OCI-LY1 (cell line): ENCODE data around the gene CHEK2.
"Not testable (repeated sequence)": the region's sequence is repeated elsewhere in the genome, so short reads cannot be mapped to it uniquely, and the experiment has no call there.

Experiments used
- H2AFZ ChIP-seq: fragments of 200-600 bp; sonication (generic), shearing (Covaris generic); 2 replicates; pipeline ENCODE4 v1.6.0; 2014; ENCODE audit warnings: antibody characterized with exemption, mild to moderate bottlenecking, low read length
- H3F3A ChIP-seq: fragments of 200-600 bp; sonication (generic), shearing (Covaris generic); 2 replicates; pipeline ENCODE4 v1.6.0; 2014; ENCODE audit warnings: mild to moderate bottlenecking, antibody characterized with exemption, low read length, moderate library complexity; ENCODE audit not compliant: insufficient read depth
- H3K27ac ChIP-seq: fragments of 200-600 bp; sonication (generic); 2 replicates; pipeline ENCODE4 v1.5.1; 2014; ENCODE audit warnings: low read length, mixed run types, mild to moderate bottlenecking, low read depth; ENCODE audit not compliant: poor library complexity, severe bottlenecking
- H3K27me3 ChIP-seq: fragments of 200-600 bp; sonication (generic); 2 replicates; pipeline ENCODE4 v1.6.0; 2014; ENCODE audit warnings: antibody characterized with exemption, mild to moderate bottlenecking, low read length, moderate library complexity; ENCODE audit not compliant: insufficient read depth
- H3K36me3 ChIP-seq: fragments of 200-600 bp; sonication (generic); 2 replicates; pipeline ENCODE4 v1.6.1; 2014; ENCODE audit warnings: mild to moderate bottlenecking, antibody characterized with exemption, low read length, moderate library complexity, mixed read lengths; ENCODE audit not compliant: insufficient read depth
- H3K4me1 ChIP-seq: fragments of 200-600 bp; sonication (generic); 2 replicates; pipeline ENCODE4 v1.5.1; 2014; ENCODE audit warnings: mild to moderate bottlenecking, low read length, moderate library complexity; ENCODE audit not compliant: insufficient read depth, severe bottlenecking
- H3K4me2 ChIP-seq: fragments of 200-600 bp; sonication (generic), shearing (Covaris generic); 2 replicates; pipeline ENCODE4 v1.6.1; 2014; ENCODE audit warnings: low read length
- H3K4me3 ChIP-seq: fragments of 200-600 bp; sonication (generic); 2 replicates; pipeline ENCODE4 v1.5.1; 2014; ENCODE audit warnings: low read length, low read depth, mild to moderate bottlenecking, mixed read lengths; ENCODE audit not compliant: poor library complexity, severe bottlenecking
- H3K79me2 ChIP-seq: fragments of 200-600 bp; shearing (Covaris generic); 2 replicates; pipeline ENCODE4 v1.6.1; 2016; ENCODE audit warnings: mixed run types, low read length, mixed read lengths; ENCODE audit not compliant: insufficient read depth
- H3K9ac ChIP-seq: fragments of 200-600 bp; sonication (generic), shearing (Covaris generic); 2 replicates; pipeline ENCODE4 v1.6.1; 2014; ENCODE audit warnings: mild to moderate bottlenecking, low read length, mixed read lengths
- H3K9me2 ChIP-seq: fragments of 200-600 bp; sonication (generic), shearing (Covaris generic); 2 replicates; pipeline ENCODE4 v1.6.1; 2014; ENCODE audit warnings: low read depth, mild to moderate bottlenecking, low read length, mixed read lengths
- H3K9me3 ChIP-seq: fragments of 200-600 bp; shearing (Covaris generic); 2 replicates; pipeline ENCODE4 v1.6.1; 2014; ENCODE audit warnings: low read length, mixed read lengths
- H4K20me1 ChIP-seq: fragments of 200-600 bp; sonication (generic), shearing (Covaris generic); 2 replicates; pipeline ENCODE4 v1.6.0; 2016; ENCODE audit warnings: mild to moderate bottlenecking, low read length; ENCODE audit not compliant: insufficient read depth
- CTCF ChIP-seq: fragments of 200-600 bp; sonication (generic), shearing (Covaris generic); IDR thresholded peaks from 2 replicates; pipeline ENCODE4 v1.5.1; 2017; ENCODE audit warnings: mild to moderate bottlenecking, antibody characterized with exemption, low read length, moderate library complexity, mixed read lengths
- EZH2 ChIP-seq: fragments of 200-600 bp; sonication (generic), shearing (Covaris generic); IDR thresholded peaks from 2 replicates; pipeline ENCODE4 v1.8.0; 2017; ENCODE audit warnings: borderline replicate concordance, mixed run types, mild to moderate bottlenecking, antibody characterized with exemption, low read length, moderate library complexity, mixed read lengths

The CHEK2 gene

GRCh38 chr22:28678778-28679610 lies 62.6 kb downstream of the CHEK2 start:
- Histone ChIP-seq H3K4me2 (peak overlapping the region; percentile 54), H3K4me3 (peak overlapping the region; percentile 51), H3K27me3 (peaks cover 13% of the 10 kb centered on the region; the same call in 1 of the 2 replicates)
- H3K79me2 ChIP-seq, H3K9me3 ChIP-seq, H3K36me3 ChIP-seq, H2AFZ ChIP-seq, H3K9ac ChIP-seq, H4K20me1 ChIP-seq, H3F3A ChIP-seq, H3K4me1 ChIP-seq, H3K9me2 ChIP-seq, H3K27ac ChIP-seq: not testable (repeated sequence)

- H3K4me3 ChIP-seq, H3K27ac ChIP-seq, H3K4me2 ChIP-seq, H3K4me1 ChIP-seq, H3K9me3 ChIP-seq, H4K20me1 ChIP-seq, H3K9me2 ChIP-seq, H2AFZ ChIP-seq, H3K9ac ChIP-seq, H3K79me2 ChIP-seq, H3F3A ChIP-seq, H3K36me3 ChIP-seq: not testable (repeated sequence)
- H3K27me3 ChIP-seq, result peaks cover 13% of the 10 kb centered on the region; the same call in 1 of the 2 replicates
Measured at GRCh38 chr22:28678170-28678569, 63.5 kb downstream of the CHEK2 start.

GRCh38 chr22:28674121-28674563 lies 67.5 kb downstream of the CHEK2 start:
- H3K9me3 ChIP-seq, result peaks cover 7% of the 10 kb centered on the region; the same call in 1 of the 2 replicates
- H2AFZ ChIP-seq, result no peak overlapping the region
- no peaks in the 10 kb centered on the region for H4K20me1 ChIP-seq
- H3K36me3 ChIP-seq, result no peaks in the 10 kb centered on the region; the same call in 1 of the 2 replicates
- H3K4me1 ChIP-seq, result no peaks in the 10 kb centered on the region
- no peak for TF ChIP-seq CTCF
- TF ChIP-seq EZH2, result no peak
- peaks cover 13% of the 10 kb centered on the region; the same call in 1 of the 2 replicates for H3K27me3 ChIP-seq
- no peak overlapping the region for H3K27ac ChIP-seq
- H3K9ac ChIP-seq, result no peak overlapping the region
- no peak overlapping the region for H3K4me2 ChIP-seq
- no peak overlapping the region for H3K4me3 ChIP-seq
- no peaks in the 10 kb centered on the region for H3K9me2 ChIP-seq
- 0 out of 2 replicates have a peak, but pooled peaks cover 6% of the 10 kb centered on the region for H3F3A ChIP-seq
- H3K79me2 ChIP-seq, result no peaks in the 10 kb centered on the region

- Histone ChIP-seq H3K9me2 (no peaks in the 10 kb centered on the region), H3K4me3 (no peak overlapping the region), H3K27me3 (peaks cover 9% of the 10 kb centered on the region; the same call in 1 of the 2 replicates), H4K20me1 (no peaks in the 10 kb centered on the region), H3K79me2 (no peaks in the 10 kb centered on the region), H3K4me2 (no peak overlapping the region), H2AFZ (no peak overlapping the region), H3K27ac (no peak overlapping the region), H3K4me1 (no peaks in the 10 kb centered on the region), H3K9ac (no peak overlapping the region), H3K9me3 (peaks cover 7% of the 10 kb centered on the region; the same call in 1 of the 2 replicates), H3F3A (0 out of 2 replicates have a peak, but pooled peaks cover 6% of the 10 kb centered on the region), H3K36me3 (no peaks in the 10 kb centered on the region; the same call in 1 of the 2 replicates)
- no peak for TF ChIP-seq CTCF
- no peak for TF ChIP-seq EZH2
Measured at GRCh38 chr22:28670756-28671155, 70.9 kb downstream of the CHEK2 start.
